Measurements from ENCODE around the gene CFAP57.

DNA sequence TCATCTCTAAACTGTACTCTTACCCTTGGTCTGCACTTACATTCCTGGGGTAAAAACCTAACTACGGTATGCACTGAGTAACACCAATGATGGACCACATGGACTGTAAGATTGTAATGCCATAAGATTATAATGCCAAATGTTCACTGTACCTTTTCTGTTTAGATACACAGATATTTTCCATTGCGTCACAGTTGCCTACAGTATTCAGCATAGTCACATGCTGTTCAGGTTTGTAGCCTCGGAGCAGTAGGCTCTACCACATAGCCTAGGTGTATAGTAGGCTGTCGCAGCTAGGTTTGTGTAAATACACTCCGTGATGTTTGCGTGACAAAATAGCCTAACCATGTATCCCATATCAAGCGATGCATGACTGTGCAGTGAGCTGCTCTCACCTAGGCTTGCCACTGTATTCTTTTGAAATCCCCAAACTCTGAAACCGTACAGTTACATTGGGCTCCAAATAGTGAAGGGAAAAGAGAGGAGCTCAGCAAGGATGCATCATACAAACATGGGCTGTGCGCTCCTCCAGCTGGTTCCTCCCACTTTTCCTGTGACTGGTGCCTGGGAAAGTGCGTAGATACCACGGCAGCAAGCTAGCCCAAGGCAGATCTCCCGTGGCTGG lies 35.2 kb downstream of the CFAP57 start:
- TF ChIP-seq POLR2AphosphoS5 (IDR thresholded peaks at IDR 0.05; ENCODE audit: low read depth, low read length) = no peak
- TF ChIP-seq, protein P1, sequence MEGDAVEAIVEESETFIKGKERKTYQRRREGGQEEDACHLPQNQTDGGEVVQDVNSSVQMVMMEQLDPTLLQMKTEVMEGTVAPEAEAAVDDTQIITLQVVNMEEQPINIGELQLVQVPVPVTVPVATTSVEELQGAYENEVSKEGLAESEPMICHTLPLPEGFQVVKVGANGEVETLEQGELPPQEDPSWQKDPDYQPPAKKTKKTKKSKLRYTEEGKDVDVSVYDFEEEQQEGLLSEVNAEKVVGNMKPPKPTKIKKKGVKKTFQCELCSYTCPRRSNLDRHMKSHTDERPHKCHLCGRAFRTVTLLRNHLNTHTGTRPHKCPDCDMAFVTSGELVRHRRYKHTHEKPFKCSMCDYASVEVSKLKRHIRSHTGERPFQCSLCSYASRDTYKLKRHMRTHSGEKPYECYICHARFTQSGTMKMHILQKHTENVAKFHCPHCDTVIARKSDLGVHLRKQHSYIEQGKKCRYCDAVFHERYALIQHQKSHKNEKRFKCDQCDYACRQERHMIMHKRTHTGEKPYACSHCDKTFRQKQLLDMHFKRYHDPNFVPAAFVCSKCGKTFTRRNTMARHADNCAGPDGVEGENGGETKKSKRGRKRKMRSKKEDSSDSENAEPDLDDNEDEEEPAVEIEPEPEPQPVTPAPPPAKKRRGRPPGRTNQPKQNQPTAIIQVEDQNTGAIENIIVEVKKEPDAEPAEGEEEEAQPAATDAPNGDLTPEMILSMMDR (IDR thresholded peaks at IDR 0.05; ENCODE audit: control extremely low read depth in 1 of 3, insufficient read depth in 1 of 3, low read depth in 1 of 3, low read length in 3 of 3) = no peak
- TF ChIP-seq RAD21 (IDR thresholded peaks at IDR 0.05 in 1 of 2, conservative IDR thresholded peaks at IDR 0.05 in 1 of 2; ENCODE audit: low read depth in 2 of 2, low read length in 2 of 2) = no peak
- TF ChIP-seq HDAC6 (IDR thresholded peaks at IDR 0.05; ENCODE audit: low read depth, low read length) = no peak
- TF ChIP-seq EZH2 (IDR thresholded peaks at IDR 0.05; ENCODE audit: low read depth, low read length, severe bottlenecking) = no peak
- TF ChIP-seq BACH1 (IDR thresholded peaks at IDR 0.05; ENCODE audit: low read length) = no peak
- no peak for TF ChIP-seq TAF1 (IDR thresholded peaks at IDR 0.05; ENCODE audit: low read depth, low read length)
- TF ChIP-seq EP300 (IDR thresholded peaks at IDR 0.05; ENCODE audit: borderline replicate concordance in 1 of 2, low read depth in 2 of 2, low read length in 2 of 2) = no peak
- TF ChIP-seq, protein P2, sequence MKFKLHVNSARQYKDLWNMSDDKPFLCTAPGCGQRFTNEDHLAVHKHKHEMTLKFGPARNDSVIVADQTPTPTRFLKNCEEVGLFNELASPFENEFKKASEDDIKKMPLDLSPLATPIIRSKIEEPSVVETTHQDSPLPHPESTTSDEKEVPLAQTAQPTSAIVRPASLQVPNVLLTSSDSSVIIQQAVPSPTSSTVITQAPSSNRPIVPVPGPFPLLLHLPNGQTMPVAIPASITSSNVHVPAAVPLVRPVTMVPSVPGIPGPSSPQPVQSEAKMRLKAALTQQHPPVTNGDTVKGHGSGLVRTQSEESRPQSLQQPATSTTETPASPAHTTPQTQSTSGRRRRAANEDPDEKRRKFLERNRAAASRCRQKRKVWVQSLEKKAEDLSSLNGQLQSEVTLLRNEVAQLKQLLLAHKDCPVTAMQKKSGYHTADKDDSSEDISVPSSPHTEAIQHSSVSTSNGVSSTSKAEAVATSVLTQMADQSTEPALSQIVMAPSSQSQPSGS (IDR thresholded peaks at IDR 0.05; ENCODE audit: low read length) = no peak
- TF ChIP-seq GABPA (IDR thresholded peaks at IDR 0.05; ENCODE audit: borderline replicate concordance, insufficient read depth, low read length) = no peak

Data from H1 (cell line).